ENCODE data around the gene CFAP210. TPM values are rescaled to one million over a fixed set of nuclear protein-coding genes. Genes with fewer than 3 reads are reported as not detected.

CFAP210 gene
- total and polyA plus RNA-seq, 11 donors: 0.11 TPM; not detected in 10

GRCh38 chr2:169664600-169664977 is 29.6 kb downstream of the CFAP210 start:
- intact Hi-C loops (cut with DNase I): no loop called here
- Histone ChIP-seq H3K36me3 (no peaks in the 10 kb centered on the region), H3K4me1 (peaks cover 0 to 13% (median 0%) of the 10 kb centered on the region in 12 donors), H3K27ac (no peak overlapping the region), H3K9me3 (no peaks in the 10 kb centered on the region), H3K27me3 (no peaks in the 10 kb centered on the region), H3K4me3 (no peak overlapping the region)
- no peak for TF ChIP-seq CTCF (IDR thresholded peaks at IDR 0.05)
- TF ChIP-seq POLR2A (IDR thresholded peaks at IDR 0.05): no peak
- 55 to 71% (median 60%) methylated on average over 1 of the region's 1 CpG for WGBS, 4 donors
- ATAC-seq (no peak), DNase-seq (no peak)

GRCh38 chr2:169663247-169663646 is 31.0 kb downstream of the CFAP210 start:
- TF ChIP-seq CTCF (IDR thresholded peaks at IDR 0.05) (no peak), POLR2A (IDR thresholded peaks at IDR 0.05) (no peak)
- peaks cover 0 to 13% (median 0%) of the 10 kb centered on the region in 12 donors for H3K4me1 ChIP-seq
- no peaks in the 10 kb centered on the region for H3K36me3 ChIP-seq
- intact Hi-C loops (cut with DNase I): no loop called here
- no peak overlapping the region for H3K27ac ChIP-seq
- H3K27me3 ChIP-seq: no peaks in the 10 kb centered on the region
- no peak for DNase-seq
- no peak for ATAC-seq
- H3K9me3 ChIP-seq: no peaks in the 10 kb centered on the region
- 92 to 94% (median 93%) methylated on average over 3 of the region's 3 CpGs for WGBS, 4 donors
- H3K4me3 ChIP-seq: no peak overlapping the region

- no peaks in the 10 kb centered on the region for H3K27me3 ChIP-seq
- H3K36me3 ChIP-seq: no peaks in the 10 kb centered on the region
- ATAC-seq: no peak
- H3K27ac ChIP-seq: no peak overlapping the region
- no peaks in the 10 kb centered on the region for H3K9me3 ChIP-seq
- no peak for DNase-seq
- no peak for TF ChIP-seq POLR2A (IDR thresholded peaks at IDR 0.05)
- TF ChIP-seq CTCF (IDR thresholded peaks at IDR 0.05): no peak
- intact Hi-C loops (cut with DNase I): no loop called here
- 81 to 100% (median 98%) methylated on average over 1 of the region's 1 CpG for WGBS, 4 donors
- no peak overlapping the region for H3K4me3 ChIP-seq
- peaks cover 0 to 13% (median 0%) of the 10 kb centered on the region in 12 donors for H3K4me1 ChIP-seq
Measured at GRCh38 chr2:169662744-169663143, 31.5 kb downstream of the CFAP210 start.

GRCh38 chr2:169661265-169661664 is 32.9 kb downstream of the CFAP210 start:
- no peak for ATAC-seq

More at GRCh38 chr2:169661265-169661664, 32.9 kb downstream of the CFAP210 start:
- no peaks in the 10 kb centered on the region for H3K36me3 ChIP-seq
- no peaks in the 10 kb centered on the region for H3K9me3 ChIP-seq
- H3K4me1 ChIP-seq: peaks cover 0 to 13% (median 0%) of the 10 kb centered on the region in 12 donors
- DNase-seq: no peak
- no peak overlapping the region for H3K4me3 ChIP-seq
- intact Hi-C loops (cut with DNase I): no loop called here
- no peak overlapping the region for H3K27ac ChIP-seq
- 79 to 87% (median 86%) methylated on average over 3 of the region's 3 CpGs for WGBS, 4 donors
- H3K27me3 ChIP-seq: no peaks in the 10 kb centered on the region
- no peak for TF ChIP-seq POLR2A (IDR thresholded peaks at IDR 0.05)
- TF ChIP-seq CTCF (IDR thresholded peaks at IDR 0.05): no peak

Measured in heart left ventricle (tissue), 16 donors.